ENCODE measurements around the gene KRT77.

Gene KRT77

DNA sequence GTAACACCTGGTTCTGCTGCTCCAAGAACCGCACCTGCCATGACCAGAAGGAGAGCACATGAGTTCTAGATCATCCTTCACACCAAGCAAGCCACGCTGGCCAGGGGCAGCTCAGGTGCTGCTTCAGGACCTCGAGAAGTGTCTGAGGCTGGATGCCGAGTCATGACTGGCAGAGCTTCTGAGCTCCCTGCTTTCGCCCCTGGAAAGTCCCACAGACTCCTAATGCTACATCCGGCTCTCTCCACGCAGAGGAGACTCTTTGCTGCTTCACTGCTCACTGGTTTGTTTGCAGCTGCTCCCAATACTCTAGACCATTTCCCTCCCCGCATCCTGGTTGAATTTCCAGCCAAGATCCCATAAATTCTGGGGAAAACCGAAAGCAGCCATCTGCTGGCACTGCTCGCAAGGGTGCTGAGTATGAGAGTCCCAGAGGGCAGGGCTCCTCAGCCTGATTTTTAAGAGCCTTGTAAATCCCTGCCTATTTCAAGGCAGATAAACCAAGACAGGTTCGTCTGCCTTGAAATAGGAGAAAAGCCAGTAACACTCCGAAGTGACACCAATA, 52.7 kb downstream of the KRT77 start:
- no peak for DNase-seq

DNA sequence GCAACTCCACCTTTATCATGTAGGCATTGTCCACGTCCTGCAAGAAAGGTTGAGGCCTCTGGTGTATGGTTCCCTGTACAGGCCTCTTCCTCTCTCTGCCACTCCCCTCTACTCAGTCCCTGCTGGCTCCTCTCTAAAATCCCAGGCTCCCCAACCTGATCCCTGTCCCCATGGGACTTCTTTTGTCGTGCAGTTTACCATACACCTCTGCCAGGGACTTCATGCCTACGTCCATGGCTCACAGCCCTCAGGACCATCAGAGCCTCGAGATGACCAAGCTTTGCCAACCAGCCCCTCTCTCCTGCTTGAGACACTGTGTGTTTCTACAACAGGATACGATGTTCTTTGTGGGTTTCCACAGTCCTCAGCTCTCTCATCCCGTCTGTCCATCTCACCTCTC, 54.3 kb downstream of the KRT77 start:
- no peak for DNase-seq

DNA sequence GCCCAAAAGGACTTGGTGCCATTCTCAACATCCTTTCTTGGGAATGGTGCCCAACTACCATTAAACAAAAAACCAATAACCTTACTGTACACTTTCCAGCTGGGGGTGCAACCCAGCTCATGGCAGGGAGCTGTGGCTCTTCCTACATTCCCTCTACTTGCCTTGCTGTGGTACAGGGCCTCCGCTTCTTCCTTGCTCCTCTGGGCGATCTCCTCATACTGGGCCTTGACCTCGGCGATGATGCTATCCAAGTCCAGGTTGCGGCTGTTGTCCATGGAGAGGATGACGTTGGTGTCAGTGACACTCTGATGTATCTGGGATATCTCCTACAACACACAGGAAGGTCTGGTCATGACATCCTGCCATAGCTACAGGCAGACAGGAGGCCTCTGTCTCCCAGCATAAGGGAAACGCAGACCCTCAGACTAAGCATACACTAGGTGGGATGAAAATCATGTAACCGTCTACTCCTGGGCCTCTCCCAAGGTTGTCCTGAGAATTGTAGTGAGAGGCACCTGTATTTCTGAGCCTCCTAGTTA, 55.2 kb downstream of the KRT77 start:
- no peak for DNase-seq

DNA sequence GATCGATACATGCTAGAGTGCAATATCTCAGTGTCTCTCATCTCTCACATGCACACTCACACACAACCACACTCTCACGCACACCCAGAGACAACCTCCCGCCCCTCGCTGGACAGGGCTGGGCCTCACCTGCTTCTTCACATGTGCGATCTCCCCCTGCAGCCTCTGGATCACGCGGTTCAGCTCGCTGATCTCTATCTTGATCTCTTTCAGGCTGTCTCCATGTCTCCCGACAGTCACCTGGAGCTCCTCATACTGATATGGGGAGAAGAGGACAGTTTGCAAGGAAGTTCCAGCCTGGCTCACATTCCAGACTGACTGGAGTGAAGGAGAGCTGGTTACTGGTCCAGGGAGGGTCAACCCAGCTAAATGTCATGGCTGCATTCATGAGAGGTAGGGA, 55.7 kb downstream of the KRT77 start:
- DNase-seq = no peak

GRCh38 chr12:52646613-52647012, 56.7 kb downstream of the KRT77 start:
- no peak for DNase-seq

DNA sequence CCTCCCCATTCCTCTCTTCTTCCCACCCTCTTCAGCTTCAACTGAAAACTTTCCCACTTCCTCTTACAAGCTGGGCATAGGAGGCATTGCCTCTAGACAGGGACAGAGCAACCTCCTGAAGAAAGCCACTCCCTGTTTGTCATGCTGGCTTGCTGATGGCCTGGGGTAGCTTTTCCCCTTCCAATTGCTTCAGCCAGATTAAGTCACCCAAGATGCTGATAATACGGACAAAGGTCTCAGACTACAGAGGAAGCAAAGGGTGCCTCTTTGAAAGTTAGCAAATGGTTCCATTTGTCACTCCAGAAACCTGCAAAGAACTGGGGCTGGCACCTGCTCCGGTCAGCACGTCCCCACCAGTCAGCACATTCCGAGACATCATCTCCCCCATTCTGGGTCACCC, 57.3 kb downstream of the KRT77 start:
- peak in 1 of 2 experiments; percentile 3 for DNase-seq

GRCh38 chr12:52645120-52645761, 58.1 kb downstream of the KRT77 start:
- no peak for DNase-seq

- DNase-seq = no peak
Observed at GRCh38 chr12:52644078-52644415, 59.3 kb downstream of the KRT77 start.

GRCh38 chr12:52643233-52644077, 59.9 kb downstream of the KRT77 start:
- DNase-seq = no peak

- DNase-seq = no peak
Observed at GRCh38 chr12:52641468-52641867, 61.9 kb downstream of the KRT77 start.
